B cell (primary cell): Measurements from ENCODE around the gene PLA2R1. TPM values are rescaled to one million over a fixed set of nuclear protein-coding genes. Genes with fewer than 3 reads are reported as not detected.

ENCODE experiments used
- ATAC-seq: fragments of 200-7000 bp; cut with Tn5 transposase; one replicate; pipeline ENCODE4 v1.10.0; 2021; ENCODE audit warnings: low read depth, mild to moderate bottlenecking, moderate number of reproducible peaks, moderate library complexity
- CTCF ChIA-PET: fragments of 350-600 bp; sonication (Branson Sonifier 250); formaldehyde crosslinking; loops from one replicate; lab custom pipeline; 2021; ENCODE audit warnings: antibody characterized with exemption, inconsistent platforms; lab: Charles Lee
- POLR2A ChIA-PET: fragments of 350-600 bp; sonication (Branson Sonifier 250); formaldehyde crosslinking; loops from one replicate; lab custom pipeline; 2021; ENCODE audit warnings: antibody characterized with exemption; lab: Charles Lee
- DNase-seq: peaks from one replicate; pipeline ENCODE4 v3.0.0; 2013
- H2AFZ ChIP-seq: 2 replicates; pipeline ENCODE4 v1.6.1; 2012; ENCODE audit warnings: mild to moderate bottlenecking, low read depth, low read length; ENCODE audit not compliant: insufficient read depth, poor library complexity, severe bottlenecking
- H3K27ac ChIP-seq, 2 donors: 1 replicate in 1 of 2; 2 replicates in 1 of 2; pipeline ENCODE4 v1.5.1; 2012 to 2013; ENCODE audit warnings: low read length in 2 of 2, mild to moderate bottlenecking in 2 of 2, moderate library complexity in 1 of 2
- H3K27me3 ChIP-seq, 4 experiments: fragments of 200-600 bp in 1 of 4; sonication (generic) in 1 of 4; replicated peaks in 1 of 4; 1 replicate in 2 of 4; 2 replicates in 2 of 4; pipeline versions ENCODE4 v1.6.1 to v1.7.0; 2013 to 2016; ENCODE audit warnings: low read length in 3 of 4, mild to moderate bottlenecking in 2 of 4, mixed read lengths in 1 of 4, moderate library complexity in 1 of 4; ENCODE audit not compliant: insufficient read depth in 4 of 4, control insufficient read depth in 3 of 4; ENCODE audit errors: control extremely low read depth in 1 of 4
- H3K36me3 ChIP-seq, 2 experiments: replicated peaks in 1 of 2; 1 replicate in 1 of 2; 2 replicates in 1 of 2; pipeline versions ENCODE4 v1.6.1 to v1.7.1; 2013; ENCODE audit warnings: low read length in 1 of 2; ENCODE audit not compliant: insufficient read depth in 2 of 2, control insufficient read depth in 1 of 2; ENCODE audit errors: control extremely low read depth in 1 of 2, extremely low read depth in 1 of 2
- H3K4me1 ChIP-seq, 2 donors: fragments of 200-600 bp in 1 of 2; sonication (generic) in 1 of 2; 1 replicate in 1 of 2; 2 replicates in 1 of 2; pipeline versions ENCODE4 v1.5.1 to v1.6.1; 2013 to 2017; ENCODE audit warnings: low read length in 2 of 2; ENCODE audit not compliant: control insufficient read depth in 2 of 2, insufficient read depth in 2 of 2
- H3K4me2 ChIP-seq: replicated peaks from 2 replicates; pipeline ENCODE3; 2012; ENCODE audit warnings: mild to moderate bottlenecking, low read depth, low read length; ENCODE audit not compliant: poor library complexity, severe bottlenecking
- H3K4me3 ChIP-seq, 5 experiments: fragments of 200-600 bp in 1 of 5; sonication (generic) in 1 of 5; 1 replicate in 3 of 5; 2 replicates in 2 of 5; pipeline versions ENCODE4 v1.5.1 to v1.7.0; 2011 to 2016; ENCODE audit warnings: low read length in 4 of 5, mild to moderate bottlenecking in 4 of 5, low read depth in 2 of 5, control low read depth in 1 of 5, moderate library complexity in 1 of 5; ENCODE audit not compliant: insufficient read depth in 1 of 5; ENCODE audit errors: control extremely low read depth in 1 of 5, extremely low read depth in 1 of 5
- H3K79me2 ChIP-seq: fragments of 200-600 bp; sonication (generic); one replicate; pipeline ENCODE4 v1.6.0; 2016; ENCODE audit warnings: low read length; ENCODE audit not compliant: control insufficient read depth, insufficient read depth
- H3K9ac ChIP-seq: fragments of 200-600 bp; sonication (generic); 2 replicates; pipeline ENCODE4 v1.6.1; 2017; ENCODE audit warnings: mild to moderate bottlenecking, low read length, moderate library complexity
- H3K9me3 ChIP-seq, 3 donors: one replicate each; pipeline versions ENCODE4 v1.6.1 to v1.7.1; 2013; ENCODE audit warnings: low read length in 2 of 3; ENCODE audit not compliant: control insufficient read depth in 2 of 3, insufficient read depth in 1 of 3; ENCODE audit errors: control extremely low read depth in 1 of 3
- H4K20me1 ChIP-seq: 2 replicates; pipeline ENCODE4 v1.6.0; 2012; ENCODE audit warnings: mild to moderate bottlenecking, low read length; ENCODE audit not compliant: insufficient read depth, control insufficient read depth, poor library complexity, severe bottlenecking
- H3K27ac Mint-ChIP-seq: one replicate; pipeline ENCODE4 v1.8.0; 2021; ENCODE audit warnings: mixed read lengths
- H3K27me3 Mint-ChIP-seq: one replicate; pipeline ENCODE4 v1.8.0; 2021; ENCODE audit warnings: mixed read lengths
- H3K4me1 Mint-ChIP-seq: one replicate; pipeline ENCODE4 v1.8.0; 2021; ENCODE audit warnings: mixed read lengths
- H3K4me3 Mint-ChIP-seq: one replicate; pipeline ENCODE4 v1.8.0; 2021; ENCODE audit warnings: mixed read lengths
- H3K9me3 Mint-ChIP-seq: one replicate; pipeline ENCODE4 v1.8.0; 2022; ENCODE audit warnings: mixed read lengths; ENCODE audit not compliant: insufficient read depth
- EZH2 ChIP-seq: IDR thresholded peaks from 2 replicates; pipeline ENCODE4 v1.6.1; 2012; ENCODE audit warnings: borderline replicate concordance, low read depth, mild to moderate bottlenecking, moderate library complexity, low read length; ENCODE audit not compliant: insufficient read depth, poor library complexity, severe bottlenecking
- WGBS: methylation state at CpG from one replicate; pipeline ENCODE4 v1.1.5; 2013; ENCODE audit warnings: missing lambda C conversion rate; ENCODE audit not compliant: insufficient coverage; 5-methylcytosine and 5-hydroxymethylcytosine counted together
- intact Hi-C: fragments of 100-400 bp; cut with micrococcal nuclease; formaldehyde crosslinking; loops from one replicate; pipeline ENCODE4 v1.10.0; 2022
- polyA plus RNA-seq: library from polyadenylated mRNA; depleted of rRNA; stranded (reverse); fragments of >200 nt; gene quantifications from 2 replicates; pipeline ENCODE4 v1.2.3, GENCODE V29; 2012
- total RNA-seq, 2 donors: library from RNA; stranded (reverse); fragments of 120-200 nt in 1 of 2; gene quantifications; 1 replicate in 1 of 2; 2 replicates in 1 of 2; pipeline versions ENCODE4 v1.2.3 to v1.2.4, GENCODE V29; 2013 to 2022
- TF ChIP-seq, protein P1 (sequence below): fragments of 200-600 bp; IDR thresholded peaks from one replicate; pipeline ENCODE4 v1.8.0; 2022; ENCODE audit warnings: antibody characterized with exemption, mild to moderate bottlenecking

The PLA2R1 gene
- total and polyA plus RNA-seq, 2 donors (not counting 1 experiment from before 2014, with no cell fraction given), result not detected

GRCh38 chr2:160019374-160020090 is 42.9 kb downstream of the PLA2R1 start:
- Histone ChIP-seq H3K4me1 (no peaks in the 10 kb centered on the region), H3K4me3 (no peak overlapping the region), H3K36me3 (no peaks in the 10 kb centered on the region), H3K79me2 (no peaks in the 10 kb centered on the region), H4K20me1 (no peaks in the 10 kb centered on the region), H3K4me2 (no peak overlapping the region), H2AFZ (no peak overlapping the region), H3K27ac (no peak overlapping the region), H3K27me3 (no peaks in the 10 kb centered on the region), H3K9me3 (peaks cover 0 to 8% (median 1%) of the 10 kb centered on the region in 3 donors), H3K9ac (no peak overlapping the region)
- DNase-seq, result no peak
- no peak overlapping the region for H3K27ac Mint-ChIP-seq
- intact Hi-C loops, result no loop called here
- no peak overlapping the region for H3K4me3 Mint-ChIP-seq
- peaks cover 19% of the 10 kb centered on the region for H3K27me3 Mint-ChIP-seq
- TF ChIP-seq, protein P1, sequence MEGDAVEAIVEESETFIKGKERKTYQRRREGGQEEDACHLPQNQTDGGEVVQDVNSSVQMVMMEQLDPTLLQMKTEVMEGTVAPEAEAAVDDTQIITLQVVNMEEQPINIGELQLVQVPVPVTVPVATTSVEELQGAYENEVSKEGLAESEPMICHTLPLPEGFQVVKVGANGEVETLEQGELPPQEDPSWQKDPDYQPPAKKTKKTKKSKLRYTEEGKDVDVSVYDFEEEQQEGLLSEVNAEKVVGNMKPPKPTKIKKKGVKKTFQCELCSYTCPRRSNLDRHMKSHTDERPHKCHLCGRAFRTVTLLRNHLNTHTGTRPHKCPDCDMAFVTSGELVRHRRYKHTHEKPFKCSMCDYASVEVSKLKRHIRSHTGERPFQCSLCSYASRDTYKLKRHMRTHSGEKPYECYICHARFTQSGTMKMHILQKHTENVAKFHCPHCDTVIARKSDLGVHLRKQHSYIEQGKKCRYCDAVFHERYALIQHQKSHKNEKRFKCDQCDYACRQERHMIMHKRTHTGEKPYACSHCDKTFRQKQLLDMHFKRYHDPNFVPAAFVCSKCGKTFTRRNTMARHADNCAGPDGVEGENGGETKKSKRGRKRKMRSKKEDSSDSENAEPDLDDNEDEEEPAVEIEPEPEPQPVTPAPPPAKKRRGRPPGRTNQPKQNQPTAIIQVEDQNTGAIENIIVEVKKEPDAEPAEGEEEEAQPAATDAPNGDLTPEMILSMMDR, result no peak
- no peak for TF ChIP-seq EZH2
- WGBS, result 100% methylated on average over 2 of the region's 2 CpGs
- H3K4me1 Mint-ChIP-seq, result no peaks in the 10 kb centered on the region
- peaks cover 4% of the 10 kb centered on the region for H3K9me3 Mint-ChIP-seq
- CTCF ChIA-PET, result no interaction called here
- ATAC-seq, result no peak
- POLR2A ChIA-PET, result no interaction called here

- ATAC-seq, result no peak
- no peak for TF ChIP-seq EZH2
- TF ChIP-seq, protein P1, result no peak
- Histone ChIP-seq H2AFZ (no peak overlapping the region), H3K4me2 (no peak overlapping the region), H4K20me1 (no peaks in the 10 kb centered on the region), H3K27ac (no peak overlapping the region), H3K4me1 (no peaks in the 10 kb centered on the region), H3K9ac (no peak overlapping the region), H3K36me3 (no peaks in the 10 kb centered on the region), H3K4me3 (no peak overlapping the region), H3K9me3 (no peaks in the 10 kb centered on the region), H3K79me2 (no peaks in the 10 kb centered on the region), H3K27me3 (no peaks in the 10 kb centered on the region)
- WGBS, result 92% methylated on average over 2 of the region's 6 CpGs
- intact Hi-C loops, result no loop called here
- Mint-ChIP-seq H3K4me3 (no peak overlapping the region), H3K9me3 (no peaks in the 10 kb centered on the region), H3K27ac (no peak overlapping the region), H3K4me1 (no peaks in the 10 kb centered on the region), H3K27me3 (peaks cover 22% of the 10 kb centered on the region)
- no peak for DNase-seq
- POLR2A ChIA-PET, result no interaction called here
- CTCF ChIA-PET, result no interaction called here
Measured at GRCh38 chr2:160015746-160016145, 46.7 kb downstream of the PLA2R1 start.
